Memory B cell (primary cell): ENCODE measurements around the gene TRIM45.
A peak's percentile ranks its signal among the peaks of the same experiment; 100 is the strongest.

ENCODE experiments used
- ATAC-seq: fragments of 150-1000 bp; cut with Tn5 transposase; 2 replicates; pipeline ENCODE4 v1.10.0; 2021; ENCODE audit warnings: low read depth, mild to moderate bottlenecking, moderate library complexity
- DNase-seq, 2 donors: peaks; one replicate each; pipeline ENCODE4 v3.0.0; 2022; ENCODE audit warnings: low spot score in 2 of 2
- H3K27ac Mint-ChIP-seq: one replicate; pipeline ENCODE4 v1.8.0; 2022; ENCODE audit warnings: mild to moderate bottlenecking, moderate library complexity, mixed read lengths
- H3K27me3 Mint-ChIP-seq: one replicate; pipeline ENCODE4 v1.8.0; 2022; ENCODE audit warnings: mixed read lengths
- H3K36me3 Mint-ChIP-seq: one replicate; pipeline ENCODE4 v1.8.0; 2022; ENCODE audit warnings: mild to moderate bottlenecking, mixed read lengths
- H3K4me1 Mint-ChIP-seq: one replicate; pipeline ENCODE4 v1.8.0; 2022; ENCODE audit warnings: mixed read lengths
- H3K4me3 Mint-ChIP-seq: one replicate; pipeline ENCODE4 v1.8.0; 2022; ENCODE audit warnings: mild to moderate bottlenecking, moderate library complexity, mixed read lengths
- H3K9me3 Mint-ChIP-seq: one replicate; pipeline ENCODE4 v1.8.0; 2022; ENCODE audit warnings: mixed read lengths

The TRIM45 gene

DNA sequence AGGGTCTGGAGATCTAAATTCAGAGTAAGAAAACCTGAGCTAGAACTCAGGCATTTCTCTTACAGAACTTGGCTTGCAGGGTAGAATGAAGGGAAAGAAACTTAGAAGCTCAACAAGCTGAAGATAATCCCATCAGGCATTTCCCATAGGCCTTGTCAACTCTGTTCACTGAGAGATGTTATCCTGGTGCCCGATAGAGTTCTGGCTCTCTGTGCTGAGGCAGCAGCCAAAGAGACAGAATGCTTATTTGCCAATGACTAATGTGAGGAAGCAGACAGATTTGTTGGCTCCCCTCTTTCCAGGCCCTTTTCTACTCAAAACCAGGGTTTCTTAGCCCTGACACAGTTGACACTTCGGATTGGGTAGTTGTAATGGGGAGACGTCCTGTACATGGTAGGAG is 22.3 kb upstream of the TRIM45 start:
- H3K9me3 Mint-ChIP-seq: no peaks in the 10 kb centered on the region
- H3K27me3 Mint-ChIP-seq: no peaks in the 10 kb centered on the region
- ATAC-seq (no peak), DNase-seq (no peak)
- no peaks in the 10 kb centered on the region for H3K36me3 Mint-ChIP-seq
- H3K27ac Mint-ChIP-seq: no peak overlapping the region
- no peak overlapping the region for H3K4me3 Mint-ChIP-seq
- no peaks in the 10 kb centered on the region for H3K4me1 Mint-ChIP-seq

- Mint-ChIP-seq H3K4me1 (no peaks in the 10 kb centered on the region), H3K36me3 (no peaks in the 10 kb centered on the region), H3K27me3 (no peaks in the 10 kb centered on the region), H3K27ac (no peak overlapping the region), H3K9me3 (no peaks in the 10 kb centered on the region), H3K4me3 (no peak overlapping the region)
- DNase-seq (no peak), ATAC-seq (no peak)
Observed at GRCh38 chr1:117143172-117143571, 21.6 kb upstream of the TRIM45 start.

- H3K36me3 Mint-ChIP-seq: no peaks in the 10 kb centered on the region
Observed at GRCh38 chr1:117142200-117142599, 20.7 kb upstream of the TRIM45 start.

GRCh38 chr1:117138561-117138960 is 17.0 kb upstream of the TRIM45 start:
- Mint-ChIP-seq H3K9me3 (no peaks in the 10 kb centered on the region), H3K27me3 (peaks cover 5% of the 10 kb centered on the region), H3K4me1 (no peaks in the 10 kb centered on the region), H3K27ac (no peak overlapping the region), H3K4me3 (no peak overlapping the region), H3K36me3 (no peaks in the 10 kb centered on the region)
- no peak for DNase-seq
- no peak for ATAC-seq

More at GRCh38 chr1:117142200-117142599, 20.7 kb upstream of the TRIM45 start:
- Mint-ChIP-seq H3K4me3 (no peak overlapping the region), H3K27ac (no peak overlapping the region), H3K27me3 (no peaks in the 10 kb centered on the region), H3K4me1 (no peaks in the 10 kb centered on the region), H3K9me3 (no peaks in the 10 kb centered on the region)
- DNase-seq: no peak
- no peak for ATAC-seq

GRCh38 chr1:117138106-117138505 is 16.6 kb upstream of the TRIM45 start:
- no peak overlapping the region for H3K4me3 Mint-ChIP-seq
- no peak for DNase-seq
- no peaks in the 10 kb centered on the region for H3K9me3 Mint-ChIP-seq
- no peak for ATAC-seq
- no peaks in the 10 kb centered on the region for H3K36me3 Mint-ChIP-seq
- no peaks in the 10 kb centered on the region for H3K4me1 Mint-ChIP-seq
- H3K27me3 Mint-ChIP-seq: peaks cover 5% of the 10 kb centered on the region
- H3K27ac Mint-ChIP-seq: no peak overlapping the region

- ATAC-seq (no peak), DNase-seq (no peak)
- no peaks in the 10 kb centered on the region for H3K36me3 Mint-ChIP-seq
- H3K27ac Mint-ChIP-seq: no peak overlapping the region
- H3K9me3 Mint-ChIP-seq: no peaks in the 10 kb centered on the region
- H3K27me3 Mint-ChIP-seq: peaks cover 5% of the 10 kb centered on the region
- H3K4me1 Mint-ChIP-seq: no peaks in the 10 kb centered on the region
- H3K4me3 Mint-ChIP-seq: no peak overlapping the region
Observed at GRCh38 chr1:117137281-117137855, 15.8 kb upstream of the TRIM45 start.

DNA sequence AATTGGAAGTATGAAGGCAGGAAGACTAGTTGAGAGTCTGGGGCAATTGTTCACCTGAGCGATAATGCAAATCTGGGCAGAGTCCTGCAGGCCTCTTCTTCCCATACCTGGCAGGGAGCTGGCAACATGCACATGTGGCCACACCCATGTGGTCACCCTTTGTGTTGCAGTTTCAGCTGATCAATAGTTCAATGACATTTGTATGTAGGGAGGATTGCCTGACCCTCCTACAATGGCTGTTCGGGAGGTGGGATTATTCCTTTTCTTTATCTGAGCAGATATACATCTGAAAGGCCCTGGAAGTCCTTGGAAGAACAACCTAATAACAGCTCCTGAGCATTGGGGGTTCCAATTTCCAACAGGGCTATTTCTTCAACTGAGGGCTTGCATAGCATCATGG is 15.2 kb upstream of the TRIM45 start:
- Mint-ChIP-seq H3K36me3 (no peaks in the 10 kb centered on the region), H3K4me1 (no peaks in the 10 kb centered on the region), H3K27me3 (peaks cover 5% of the 10 kb centered on the region), H3K4me3 (no peak overlapping the region), H3K9me3 (no peaks in the 10 kb centered on the region), H3K27ac (no peak overlapping the region)
- DNase-seq (no peak), ATAC-seq (no peak)

DNA sequence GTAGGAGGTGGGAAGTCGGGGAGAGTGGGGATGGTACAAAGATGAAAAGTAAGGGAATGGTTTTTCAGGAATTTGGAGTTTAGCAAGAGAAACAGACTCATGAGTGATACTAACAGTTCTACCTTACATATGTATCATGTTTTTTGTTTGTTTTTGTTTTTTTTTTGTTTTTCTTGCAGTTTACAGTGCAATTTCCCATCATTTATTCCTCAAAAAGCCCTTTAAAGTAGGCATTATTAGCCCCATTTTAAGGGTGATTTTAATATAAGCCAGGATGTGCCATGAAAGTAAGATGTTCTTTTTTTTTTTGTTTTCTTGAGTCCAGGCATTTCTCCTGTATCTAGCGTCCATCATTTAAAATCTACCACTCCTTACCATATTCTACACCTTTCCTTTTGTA is 13.8 kb upstream of the TRIM45 start:
- DNase-seq (no peak), ATAC-seq (no peak)
- Mint-ChIP-seq H3K27ac (no peak overlapping the region), H3K4me1 (no peaks in the 10 kb centered on the region), H3K27me3 (peaks cover 5% of the 10 kb centered on the region), H3K4me3 (no peak overlapping the region), H3K9me3 (no peaks in the 10 kb centered on the region), H3K36me3 (no peaks in the 10 kb centered on the region)

- DNase-seq: no peak
- ATAC-seq: no peak
- peaks cover 11% of the 10 kb centered on the region for H3K27me3 Mint-ChIP-seq
- H3K27ac Mint-ChIP-seq: no peak overlapping the region
- no peak overlapping the region for H3K4me3 Mint-ChIP-seq
- H3K9me3 Mint-ChIP-seq: no peaks in the 10 kb centered on the region
- no peaks in the 10 kb centered on the region for H3K4me1 Mint-ChIP-seq
- H3K36me3 Mint-ChIP-seq: no peaks in the 10 kb centered on the region
Observed at GRCh38 chr1:117130526-117130925, 9.0 kb upstream of the TRIM45 start.

- DNase-seq (no peak), ATAC-seq (no peak)
- Mint-ChIP-seq H3K4me1 (no peaks in the 10 kb centered on the region), H3K27ac (no peak overlapping the region), H3K9me3 (no peaks in the 10 kb centered on the region), H3K4me3 (no peak overlapping the region), H3K27me3 (peaks cover 9% of the 10 kb centered on the region), H3K36me3 (no peaks in the 10 kb centered on the region)
Observed at GRCh38 chr1:117128323-117129079, 7.0 kb upstream of the TRIM45 start.

DNA sequence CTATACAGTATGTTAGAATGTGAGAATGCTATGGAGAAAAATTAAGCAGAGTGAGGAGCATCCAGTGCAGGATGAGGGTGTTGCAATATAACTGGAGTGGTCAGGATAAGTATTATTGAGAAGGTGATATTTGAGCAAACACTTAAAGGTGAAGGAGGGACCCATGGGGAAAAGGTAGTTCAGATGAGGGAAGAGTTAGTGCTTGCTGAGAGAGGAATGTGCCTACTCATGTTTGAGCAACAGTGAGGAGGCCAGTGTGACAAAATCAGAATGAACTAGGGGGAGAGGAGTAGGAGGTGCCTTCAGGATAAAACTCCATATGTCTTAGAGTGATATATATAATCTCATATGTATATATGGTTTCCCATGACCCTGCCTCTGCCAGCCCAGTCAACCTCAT is 6.2 kb upstream of the TRIM45 start:
- no peaks in the 10 kb centered on the region for H3K36me3 Mint-ChIP-seq
- H3K9me3 Mint-ChIP-seq: no peaks in the 10 kb centered on the region
- peaks cover 9% of the 10 kb centered on the region for H3K27me3 Mint-ChIP-seq
- no peak overlapping the region for H3K4me3 Mint-ChIP-seq
- no peak for ATAC-seq
- peaks cover under 1% of the 10 kb centered on the region for H3K4me1 Mint-ChIP-seq
- H3K27ac Mint-ChIP-seq: no peak overlapping the region
- no peak for DNase-seq

DNA sequence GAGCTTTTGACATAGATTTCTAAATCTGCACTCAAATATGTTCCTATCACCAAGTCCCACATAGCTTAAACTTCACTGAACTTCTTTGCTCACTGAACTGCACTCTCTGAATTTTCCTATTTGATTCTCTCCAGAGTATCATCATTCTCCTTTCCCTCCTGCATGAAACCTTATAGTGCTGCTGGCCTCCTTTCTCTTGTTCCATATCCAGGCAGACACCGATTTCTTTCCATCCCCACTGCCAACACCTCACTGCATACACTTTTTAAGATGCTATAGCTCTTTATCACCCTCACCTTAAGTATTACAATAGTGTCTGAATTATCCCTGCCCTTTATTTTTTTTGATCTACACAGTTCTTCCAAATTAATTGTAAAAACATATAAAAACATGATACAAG is 3.1 kb upstream of the TRIM45 start:
- no peak for ATAC-seq
- H3K9me3 Mint-ChIP-seq: no peaks in the 10 kb centered on the region
- no peak overlapping the region for H3K27ac Mint-ChIP-seq
- no peaks in the 10 kb centered on the region for H3K36me3 Mint-ChIP-seq
- no peak overlapping the region for H3K4me3 Mint-ChIP-seq
- H3K27me3 Mint-ChIP-seq: peaks cover 11% of the 10 kb centered on the region
- H3K4me1 Mint-ChIP-seq: peaks cover 7% of the 10 kb centered on the region
- DNase-seq: no peak

- ATAC-seq (no peak), DNase-seq (no peak)
- no peaks in the 10 kb centered on the region for H3K36me3 Mint-ChIP-seq
- H3K27me3 Mint-ChIP-seq: peaks cover 11% of the 10 kb centered on the region
- peaks cover 7% of the 10 kb centered on the region for H3K4me1 Mint-ChIP-seq
- no peaks in the 10 kb centered on the region for H3K9me3 Mint-ChIP-seq
- peak overlapping the region; percentile 43 for H3K4me3 Mint-ChIP-seq
- no peak overlapping the region for H3K27ac Mint-ChIP-seq
Observed at GRCh38 chr1:117123274-117123673, 1.7 kb upstream of the TRIM45 start.

GRCh38 chr1:117122330-117123025 is 929 bp upstream of the TRIM45 start:
- no peaks in the 10 kb centered on the region for H3K9me3 Mint-ChIP-seq
- peak overlapping the region; percentile 6 for H3K27ac Mint-ChIP-seq
- peaks cover 8% of the 10 kb centered on the region for H3K27me3 Mint-ChIP-seq
- DNase-seq: no peak
- H3K4me3 Mint-ChIP-seq: peak overlapping the region; percentile 87
- ATAC-seq: no peak
- peaks cover 7% of the 10 kb centered on the region for H3K4me1 Mint-ChIP-seq
- no peaks in the 10 kb centered on the region for H3K36me3 Mint-ChIP-seq
